Measurements from ENCODE around the gene MSX1. TPM values are rescaled to one million over a fixed set of nuclear protein-coding genes. Genes with fewer than 3 reads are reported as not detected.

The MSX1 gene
- total and polyA plus RNA-seq, 2 donors (not counting 3 experiments of a cell fraction or from before 2014, with no cell fraction given) = 5.0 to 6.2 TPM

- no peak overlapping the region for H3K4me3 ChIP-seq (replicated peaks in 1 of 3; ENCODE audit: insufficient read depth in 1 of 3, low read depth in 1 of 3, low read length in 3 of 3)
- BruUV-seq (replicated peaks) = no TSS peak
- no peaks in the 10 kb centered on the region for H3K9me1 ChIP-seq (replicated peaks; ENCODE audit: control insufficient read depth, extremely low read depth, insufficient read depth, low read length)
- DNase-seq (ENCODE audit: low read depth, low spot score) (no peak), FAIRE-seq (no peak)
- H4K20me1 ChIP-seq (replicated peaks; ENCODE audit: control insufficient read depth, extremely low read depth, insufficient read depth, low read length) = no peaks in the 10 kb centered on the region
- no peak overlapping the region for H3K27ac ChIP-seq (ENCODE audit: insufficient read depth, low read depth, low read length)
- no peaks in the 10 kb centered on the region for H3K9me3 ChIP-seq (replicated peaks; ENCODE audit: control insufficient read depth, insufficient read depth, low read length)
- H3K4me2 ChIP-seq (ENCODE audit: insufficient read depth, low read length) = no peak overlapping the region
- dilution Hi-C loops (cut with MboI; ENCODE audit: extremely low pct_ligation_motif_present, low sequenced_read_pairs) = no loop called here
- H3K9ac ChIP-seq (replicated peaks; ENCODE audit: extremely low read depth, insufficient read depth, low read length) = no peak overlapping the region
- no peaks in the 10 kb centered on the region for H3K79me2 ChIP-seq (ENCODE audit: control insufficient read depth, insufficient read depth, low read length)
- H3K36me3 ChIP-seq (ENCODE audit: control insufficient read depth in 2 of 2, extremely low read depth in 1 of 2, insufficient read depth in 2 of 2, low read length in 2 of 2) = no peaks in the 10 kb centered on the region
- CTCF ChIA-PET = no interaction called here
- POLR2A ChIA-PET = no interaction called here
- TF ChIP-seq CTCF (IDR thresholded peaks at IDR 0.05; ENCODE audit: extremely low read depth in 1 of 2, insufficient read depth in 1 of 2, low read depth in 1 of 2, low read length in 2 of 2) (no peak), MYC (IDR thresholded peaks at IDR 0.05; ENCODE audit: low read depth, low read length) (no peak), FOS (IDR thresholded peaks at IDR 0.05; ENCODE audit: borderline replicate concordance, insufficient read depth, low read length) (no peak), MAX (IDR thresholded peaks at IDR 0.05; ENCODE audit: insufficient read depth, insufficient read length) (no peak), EZH2 (IDR thresholded peaks at IDR 0.05; ENCODE audit: borderline replicate concordance, low read depth, low read length, severe bottlenecking) (no peak), GATA2 (IDR thresholded peaks at IDR 0.05; ENCODE audit: insufficient read depth, insufficient read length, low read depth, low read length) (no peak), POLR2AphosphoS5 (IDR thresholded peaks at IDR 0.05; ENCODE audit: insufficient read depth, low read depth, low read length) (no peak), JUN (IDR thresholded peaks at IDR 0.05; ENCODE audit: borderline replicate concordance, insufficient read depth, insufficient read length, low read depth) (no peak), POLR2A (IDR thresholded peaks at IDR 0.05; ENCODE audit: low read depth, low read length) (no peak)
- no peak overlapping the region for H2AFZ ChIP-seq (ENCODE audit: low read depth, low read length)
- intact Hi-C loops (cut with micrococcal nuclease) = no loop called here
- H3K27me3 ChIP-seq (ENCODE audit: control insufficient read depth in 2 of 2, insufficient read depth in 2 of 2, low read length in 2 of 2) = no peaks in the 10 kb centered on the region
- no peaks in the 10 kb centered on the region for H3K4me1 ChIP-seq (ENCODE audit: control insufficient read depth, extremely low read depth, insufficient read depth, low read length)
These were observed 29.6 kb upstream of the MSX1 start for GRCh38 chr4:4829837-4830236.
